ENCODE results near the gene DMRTA2. TPM values are rescaled to one million over a fixed set of nuclear protein-coding genes. Genes with fewer than 3 reads are reported as not detected.

DMRTA2 gene
- total RNA-seq, 1 experiment from 2014 or later, result 10.7 TPM

DNA sequence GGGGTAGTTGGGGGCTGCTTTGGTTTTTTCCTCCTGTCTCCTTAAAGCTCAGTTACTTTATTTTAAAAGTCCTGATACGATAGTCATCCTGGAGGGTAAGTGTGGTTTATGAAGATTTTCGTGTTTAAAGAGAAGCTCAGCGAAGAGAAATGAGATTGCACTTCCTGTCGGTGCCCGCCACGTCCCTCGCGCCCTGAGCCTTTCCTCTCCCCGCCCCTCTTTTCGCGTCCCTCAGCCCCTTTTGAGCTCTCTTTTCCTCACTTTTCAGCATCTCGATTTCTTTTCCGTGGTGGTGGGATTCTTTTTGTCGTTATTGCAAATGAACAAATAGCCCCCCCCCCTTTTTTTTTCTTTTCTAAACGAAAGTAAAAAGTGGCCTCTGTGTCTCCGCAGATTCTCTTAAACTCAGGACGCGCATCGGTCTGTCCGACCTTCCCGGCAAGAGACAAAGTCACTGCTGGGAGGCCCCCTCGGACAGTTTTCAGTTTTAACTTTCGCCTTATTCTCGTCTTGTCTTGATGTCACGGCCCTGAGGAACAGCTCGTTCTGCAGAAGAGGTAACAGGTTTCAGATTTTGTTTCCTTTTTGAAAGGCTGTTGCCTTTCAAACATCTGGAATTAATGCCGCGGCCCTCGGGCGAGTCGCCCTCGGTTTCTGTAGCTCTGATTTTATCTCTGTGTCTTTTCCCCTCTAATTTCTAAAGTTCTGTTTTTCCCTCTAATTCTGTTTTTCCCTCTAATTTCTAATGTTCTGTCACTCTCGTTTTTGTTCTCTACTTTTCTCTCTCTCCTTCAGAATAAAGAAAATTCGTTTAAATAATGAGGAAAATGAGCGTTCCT is 1.0 kb upstream of the DMRTA2 start:
- DNase-seq (ENCODE audit: extremely low read depth, low read depth), result peak; percentile 4

DNA sequence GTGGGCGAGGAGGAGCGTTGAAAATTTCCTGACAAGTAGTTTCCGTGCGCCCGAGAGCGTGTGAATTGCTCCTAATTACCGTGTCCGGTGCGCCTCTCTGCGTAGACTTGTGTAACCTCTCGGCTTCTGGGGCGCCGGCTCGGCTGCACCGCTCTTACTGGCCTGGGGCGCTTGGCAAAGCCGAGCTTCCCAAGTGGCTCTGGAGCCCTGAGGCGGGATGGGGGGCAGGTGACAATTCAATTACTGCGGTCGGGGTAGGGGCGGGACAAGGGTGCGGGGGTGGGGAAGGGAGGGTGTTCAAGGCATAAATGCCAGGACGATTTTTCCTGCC is 392 bp upstream of the DMRTA2 start:
- peak; percentile 61 for DNase-seq (ENCODE audit: extremely low read depth, low read depth)

DNA sequence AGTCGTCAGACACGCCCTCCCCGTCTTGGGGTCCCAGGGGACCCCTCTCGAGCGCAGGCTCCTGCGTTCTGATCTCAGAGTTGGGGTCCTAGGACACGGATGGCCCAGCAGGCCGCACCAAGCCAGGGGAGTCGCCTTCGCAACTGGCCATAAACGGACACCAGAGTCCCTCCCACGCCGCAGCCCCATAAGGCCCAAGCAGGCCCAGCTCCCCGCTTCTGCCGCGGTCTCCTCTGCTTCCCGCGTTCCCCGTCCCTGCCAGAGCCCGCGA is 633 bp downstream of the DMRTA2 start:
- DNase-seq (ENCODE audit: extremely low read depth, low read depth), result peak; percentile 16

DNA sequence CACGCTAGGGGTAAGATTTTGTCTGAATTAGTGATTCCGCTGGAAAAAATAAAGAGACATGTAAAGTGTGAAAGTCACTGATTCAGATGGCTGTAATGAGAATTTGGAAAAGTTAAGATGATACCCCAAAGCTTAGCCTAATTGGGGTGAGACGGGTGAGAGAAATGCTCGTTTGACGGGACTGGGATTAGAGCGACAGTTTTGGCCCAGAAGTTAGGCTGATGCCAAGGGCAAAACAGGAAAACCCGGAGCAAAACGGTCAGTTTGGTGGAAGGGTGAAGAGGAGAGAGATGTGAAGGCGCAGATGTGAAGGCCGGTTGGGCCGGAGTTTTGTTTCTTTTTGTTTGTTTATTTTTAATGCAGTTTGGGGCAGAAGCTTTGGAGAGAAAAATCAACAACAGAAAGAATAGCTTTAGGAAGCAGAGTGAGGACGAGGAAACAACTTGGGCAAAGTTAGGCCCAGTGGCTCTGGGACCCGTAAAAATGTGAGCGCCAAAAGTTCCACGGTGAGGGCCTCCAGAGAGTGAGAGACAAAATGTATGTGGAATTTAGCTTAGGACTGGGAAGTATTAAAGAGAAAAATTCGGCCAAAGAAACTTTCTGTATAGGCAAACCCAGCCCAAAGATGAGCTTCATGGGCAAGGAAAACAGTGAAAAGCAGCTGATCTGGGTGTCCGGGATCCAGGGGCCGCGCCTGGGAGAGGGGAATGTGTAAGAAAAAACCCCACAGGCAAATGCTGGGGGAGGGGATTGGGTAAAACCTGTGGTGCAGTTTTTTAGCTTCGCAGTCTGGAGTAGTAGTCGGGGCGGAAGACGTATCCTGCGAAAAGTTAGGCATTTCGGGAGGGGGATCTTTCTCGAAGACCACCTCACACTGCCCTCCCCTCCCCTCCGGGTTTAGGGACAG is 1.2 kb downstream of the DMRTA2 start:
- no peak for DNase-seq (ENCODE audit: extremely low read depth, low read depth)

DNA sequence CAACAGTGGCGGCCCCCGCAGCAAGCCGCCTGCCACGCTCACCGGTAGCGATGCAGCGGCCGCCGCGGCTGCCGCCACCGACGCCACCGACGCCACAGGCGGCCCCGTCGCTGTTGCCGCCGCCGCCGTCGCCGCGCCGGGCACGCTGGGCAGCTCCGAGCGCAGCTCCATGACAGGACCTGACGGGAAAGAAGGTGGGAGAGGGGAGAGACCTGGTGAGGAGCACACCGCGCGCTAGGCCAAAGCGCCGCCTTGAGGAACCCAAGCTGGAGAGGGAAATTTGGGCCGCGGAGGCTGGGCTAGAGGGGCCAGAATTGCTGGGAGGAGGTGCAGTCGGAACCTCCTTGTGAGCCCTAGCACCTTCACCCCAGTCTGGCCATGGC is 1.9 kb downstream of the DMRTA2 start:
- no peak for DNase-seq (ENCODE audit: extremely low read depth, low read depth)

DNA sequence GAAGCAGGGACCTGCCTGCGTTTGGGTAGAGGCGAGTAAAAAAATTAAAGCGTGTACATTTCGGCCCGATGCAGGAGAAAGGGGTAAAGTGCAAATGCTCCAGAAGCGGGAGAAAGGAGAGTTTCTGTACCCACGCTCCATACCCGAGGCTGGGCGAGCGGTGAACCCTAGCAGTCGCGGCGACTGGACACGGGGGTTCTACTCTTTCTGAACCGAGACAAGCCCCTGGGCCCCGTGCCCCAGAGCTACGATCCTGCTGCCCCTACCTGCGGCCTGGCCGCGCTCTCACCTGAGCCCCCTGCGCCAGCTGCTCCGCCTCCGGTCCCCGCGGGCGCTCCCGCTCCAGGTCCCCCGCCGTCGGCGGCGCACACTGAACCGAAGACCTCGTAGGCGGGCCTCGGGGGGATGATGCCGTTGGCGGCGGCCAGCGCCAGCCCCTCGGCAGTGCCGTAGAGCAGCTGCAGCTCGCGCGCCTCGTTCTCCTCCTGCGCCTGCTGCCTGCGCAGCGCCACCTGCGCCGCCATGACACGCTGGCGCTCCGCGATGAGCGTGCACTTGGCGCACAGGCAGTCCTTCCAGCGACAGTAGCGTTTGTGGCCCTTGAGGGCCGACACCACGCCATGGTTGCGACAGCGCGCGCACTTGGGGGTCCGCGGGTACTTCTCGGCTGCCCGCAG is 2.4 kb downstream of the DMRTA2 start:
- DNase-seq (ENCODE audit: extremely low read depth, low read depth), result no peak

DNA sequence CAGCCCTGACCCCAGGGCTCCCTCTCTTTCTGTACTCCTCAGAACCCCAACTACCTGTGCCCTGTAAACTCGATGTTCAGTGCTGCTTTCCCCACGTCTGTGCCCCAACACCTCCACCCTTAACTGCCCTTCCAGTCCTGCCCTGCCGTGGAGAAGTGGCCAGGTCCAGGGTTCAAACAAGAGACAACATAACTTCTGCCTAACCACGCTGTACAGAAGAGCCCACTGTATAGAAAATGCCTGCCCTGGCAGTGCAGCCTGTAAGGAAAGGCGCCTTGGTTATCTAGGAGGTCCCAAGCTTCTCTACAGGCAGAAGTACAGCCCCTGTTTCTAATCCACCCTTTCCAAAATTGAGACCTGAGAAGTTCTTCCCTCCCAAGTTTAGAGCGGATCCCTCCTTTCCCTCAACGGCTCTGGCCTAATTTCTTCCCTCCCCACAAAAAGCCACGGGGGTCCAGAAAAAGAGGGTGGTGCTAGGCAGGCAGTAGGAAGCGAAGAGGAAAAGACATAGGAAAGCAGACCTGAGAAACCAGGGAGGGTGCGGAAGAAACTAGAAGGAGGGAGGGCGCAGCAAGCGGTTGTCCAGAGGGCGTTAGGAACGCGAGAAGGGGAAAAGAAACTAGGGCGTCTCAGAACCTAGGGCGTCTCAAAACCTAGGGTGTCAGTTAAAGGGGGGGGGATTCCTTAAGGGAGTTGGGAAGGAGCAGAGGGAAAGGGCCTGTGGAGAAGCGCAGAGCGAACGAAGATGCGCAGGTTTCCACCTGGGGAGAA is 3.2 kb downstream of the DMRTA2 start:
- no peak for DNase-seq (ENCODE audit: extremely low read depth, low read depth)

DNA sequence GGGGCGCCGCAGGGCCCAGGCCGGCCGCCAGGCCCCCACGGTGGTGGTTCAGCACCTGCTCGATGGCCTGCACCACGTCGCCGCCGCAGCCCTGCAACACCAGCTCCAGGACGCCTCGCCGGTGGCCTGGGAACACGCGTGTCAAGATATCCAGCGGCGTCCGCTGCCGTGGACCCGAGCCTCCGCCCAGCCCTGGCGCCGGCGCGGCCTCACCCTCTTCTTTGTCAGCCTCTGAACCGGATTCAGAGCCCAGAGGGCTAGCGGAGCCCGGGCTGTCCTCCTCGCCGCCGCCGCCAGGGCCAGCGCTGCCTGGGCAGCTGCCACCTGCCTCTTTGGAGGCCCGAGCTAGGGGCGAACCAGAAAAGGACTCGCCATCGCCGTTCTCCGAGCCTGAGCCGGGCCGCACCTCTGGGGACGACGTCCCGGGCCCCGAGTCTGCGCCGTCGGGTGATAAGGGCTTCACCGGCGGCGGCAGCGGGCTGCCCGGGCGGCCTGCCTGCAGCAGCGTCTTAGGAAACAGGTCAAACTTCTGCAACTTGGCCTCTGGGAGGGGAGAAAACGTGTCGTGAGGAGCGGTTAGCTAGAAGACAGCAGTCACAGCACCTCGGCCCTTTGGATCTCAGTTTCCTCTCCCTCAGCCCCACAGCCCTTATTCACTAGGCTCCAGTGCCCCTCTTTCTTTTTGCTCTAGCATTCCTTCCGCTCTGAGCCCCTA is 3.9 kb downstream of the DMRTA2 start:
- no peak for DNase-seq (ENCODE audit: extremely low read depth, low read depth)

DNA sequence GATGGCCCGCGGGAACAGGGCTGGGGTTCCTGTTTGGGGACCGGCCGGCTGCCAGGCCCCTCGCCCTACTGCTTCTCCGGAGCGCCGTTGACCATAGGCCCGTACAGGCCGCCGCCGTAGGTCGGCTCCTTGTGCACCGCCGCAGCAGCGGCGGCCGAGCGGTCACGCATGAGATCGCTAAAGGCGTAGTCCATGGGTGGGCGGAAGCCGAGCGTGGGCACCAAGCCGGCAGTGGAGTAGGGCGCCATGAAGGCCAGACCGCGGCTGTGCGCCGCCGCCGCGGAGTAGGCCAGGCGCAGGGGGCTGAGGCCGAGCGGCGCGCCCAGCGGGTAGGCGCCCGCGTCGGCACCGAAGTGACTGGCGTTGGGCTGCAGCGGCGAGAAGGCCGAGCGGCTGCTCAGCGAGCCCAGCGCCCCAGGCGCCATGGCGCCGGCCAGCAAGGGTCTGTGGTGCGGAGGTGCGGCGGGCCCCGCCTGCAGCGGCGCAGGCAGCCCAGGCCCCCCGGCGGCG is 4.6 kb downstream of the DMRTA2 start:
- no peak for DNase-seq (ENCODE audit: extremely low read depth, low read depth)

DNA sequence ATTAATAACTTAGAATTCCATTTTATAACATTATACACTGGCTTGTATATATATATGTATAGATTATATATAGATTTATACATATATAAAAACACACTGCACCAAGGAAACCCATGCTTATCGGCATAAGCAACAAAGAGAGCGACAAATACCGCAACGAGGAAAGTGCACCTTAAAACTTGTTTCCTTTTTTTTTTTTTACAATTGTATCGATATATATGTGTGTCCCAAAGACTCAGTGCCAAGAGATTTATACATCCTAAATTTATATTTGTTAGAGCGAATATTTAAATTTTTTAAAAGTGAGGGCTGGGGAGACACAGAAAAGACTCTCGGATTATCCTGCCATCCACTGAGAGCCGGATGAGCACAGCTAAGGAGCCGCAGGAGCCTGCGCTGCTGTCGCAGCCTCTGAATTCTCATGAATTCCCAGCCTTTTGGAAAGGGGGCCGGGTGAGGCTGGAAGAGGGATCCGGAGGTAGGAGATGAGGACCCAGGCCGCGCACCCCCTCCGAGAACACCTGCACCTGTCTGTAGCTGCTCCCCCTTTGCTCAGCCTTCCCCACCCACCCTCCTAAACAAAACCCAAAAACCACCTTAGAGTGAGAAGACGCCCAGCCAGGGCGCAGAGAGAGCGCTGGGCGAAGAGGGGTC is 5.2 kb downstream of the DMRTA2 start:
- DNase-seq (ENCODE audit: extremely low read depth, low read depth), result no peak

DNA sequence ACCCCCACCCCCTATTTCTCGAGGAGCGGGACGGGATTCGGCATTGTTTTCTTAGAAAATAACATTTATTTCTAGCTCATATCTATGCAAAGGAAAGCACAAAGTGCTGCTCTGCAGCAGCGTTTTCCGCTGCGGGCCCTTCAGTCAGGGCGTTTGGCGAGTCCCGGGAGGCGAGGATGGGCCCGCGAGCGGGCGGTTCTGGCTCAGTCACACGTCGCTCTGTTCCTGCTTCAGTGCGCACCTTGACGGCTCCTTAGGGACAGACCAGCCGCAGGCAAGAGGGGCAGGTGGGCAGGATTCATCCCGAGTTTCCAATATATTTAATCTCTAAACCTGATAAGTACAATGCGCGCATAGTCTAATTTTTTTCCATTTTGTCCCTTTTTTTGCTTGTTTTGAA is 5.7 kb downstream of the DMRTA2 start:
- DNase-seq (ENCODE audit: extremely low read depth, low read depth), result no peak

DNA sequence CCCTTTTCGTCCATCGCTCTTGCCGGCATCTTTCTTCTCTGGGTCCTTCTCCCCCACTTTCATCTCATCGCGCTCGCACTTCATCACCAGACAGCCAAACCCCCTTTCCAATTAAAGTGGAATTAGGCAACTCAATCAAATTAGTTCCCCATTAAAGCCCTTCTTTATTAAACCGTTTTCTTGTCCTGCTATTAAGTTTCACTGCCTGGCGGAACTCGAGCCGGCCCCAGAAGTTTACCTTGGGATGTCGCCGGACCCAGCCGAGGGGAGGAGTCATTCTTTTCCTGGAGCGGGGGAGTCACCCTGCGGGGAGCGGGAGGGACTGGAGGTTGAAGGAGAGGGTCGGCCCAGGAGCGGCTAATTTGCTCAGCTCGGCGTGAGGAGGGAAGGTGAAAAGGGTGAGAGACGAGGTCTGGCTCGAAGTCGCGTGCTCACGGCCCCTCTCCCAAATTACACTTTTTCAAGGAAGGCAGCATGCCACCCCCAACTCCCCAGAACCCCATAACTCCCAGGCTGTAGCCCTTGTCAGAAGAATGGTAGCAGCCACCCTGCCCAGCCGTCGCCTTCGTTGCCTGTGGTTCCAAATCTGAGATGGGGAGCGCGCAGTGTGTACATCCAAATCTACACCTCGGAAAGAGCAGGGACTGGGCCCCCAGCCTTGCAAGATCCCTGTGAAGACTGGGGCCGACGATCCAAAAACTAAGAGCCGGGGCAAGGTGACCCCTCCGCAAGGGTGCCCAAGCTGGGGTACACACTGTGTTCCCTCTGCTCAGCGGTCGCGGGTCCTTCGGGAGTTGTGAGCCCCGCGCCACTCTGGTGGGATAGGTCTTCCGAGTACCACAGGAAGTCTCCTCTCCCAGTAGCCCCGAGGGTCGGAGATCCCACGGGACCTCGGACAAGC is 6.4 kb downstream of the DMRTA2 start:
- DNase-seq (ENCODE audit: extremely low read depth, low read depth), result no peak

DNA sequence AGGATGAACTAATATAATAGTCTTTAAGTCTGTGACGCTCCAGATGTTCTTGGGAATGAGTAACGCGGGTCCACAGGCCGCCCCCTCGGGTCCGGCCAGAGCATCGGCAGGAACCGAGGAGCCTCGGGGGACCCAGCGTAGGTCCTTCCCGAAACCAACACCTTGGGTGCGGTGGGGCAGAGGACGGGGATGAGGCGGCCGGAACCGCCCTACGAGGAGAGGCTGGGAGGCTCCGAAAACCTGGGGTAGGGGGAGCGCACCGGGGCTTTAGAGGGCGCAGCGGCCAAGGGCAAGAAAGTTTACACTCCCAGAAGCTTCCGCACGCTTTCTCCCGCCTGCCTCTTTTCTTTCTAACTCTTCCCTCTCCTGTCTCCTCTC is 7.1 kb downstream of the DMRTA2 start:
- no peak for DNase-seq (ENCODE audit: extremely low read depth, low read depth)

DNA sequence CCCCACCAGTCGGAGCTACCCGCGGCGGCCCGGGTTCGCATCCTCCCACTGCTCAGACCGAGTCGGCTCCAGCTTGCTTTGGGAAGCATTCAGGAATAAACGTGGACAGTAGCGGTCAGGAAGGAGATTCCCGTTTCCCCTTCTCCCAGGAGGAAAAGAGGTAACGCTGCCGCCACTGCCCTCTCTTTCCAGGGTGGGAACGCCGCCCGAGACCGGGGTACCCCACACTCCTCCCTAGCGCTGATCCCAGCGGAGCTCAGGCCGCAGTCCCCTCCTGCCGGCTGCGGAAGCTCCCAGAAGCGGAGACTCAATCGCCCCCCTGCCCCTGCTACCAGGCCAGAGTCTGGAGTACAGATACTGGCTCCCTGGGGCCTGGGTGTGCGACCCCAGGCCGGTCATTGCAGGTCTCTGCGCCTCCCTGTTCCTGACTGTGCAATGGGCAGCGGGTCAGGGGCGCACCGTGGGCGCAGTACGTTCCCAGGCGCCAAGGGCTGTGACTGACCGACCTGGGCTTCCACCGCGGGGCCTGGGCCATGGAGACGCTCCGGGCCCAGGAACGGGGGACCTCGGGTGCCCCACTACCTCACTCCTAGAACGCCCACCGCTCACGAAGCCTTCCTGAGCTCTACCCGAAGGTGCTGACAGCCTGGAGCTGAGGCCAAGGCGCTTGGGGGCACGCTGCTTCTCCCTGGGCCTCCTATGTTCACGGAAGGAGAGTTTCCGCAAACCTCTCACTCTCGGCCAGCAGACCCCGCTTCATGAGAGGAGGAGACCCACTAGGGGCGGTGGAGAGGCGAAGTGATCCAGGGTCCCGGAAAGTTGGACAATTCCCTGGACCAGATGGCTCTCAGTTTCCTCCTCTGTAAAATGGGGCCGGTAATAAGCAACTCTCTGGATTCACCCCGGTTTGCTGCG is 7.8 kb downstream of the DMRTA2 start:
- DNase-seq (ENCODE audit: extremely low read depth, low read depth), result no peak

DNA sequence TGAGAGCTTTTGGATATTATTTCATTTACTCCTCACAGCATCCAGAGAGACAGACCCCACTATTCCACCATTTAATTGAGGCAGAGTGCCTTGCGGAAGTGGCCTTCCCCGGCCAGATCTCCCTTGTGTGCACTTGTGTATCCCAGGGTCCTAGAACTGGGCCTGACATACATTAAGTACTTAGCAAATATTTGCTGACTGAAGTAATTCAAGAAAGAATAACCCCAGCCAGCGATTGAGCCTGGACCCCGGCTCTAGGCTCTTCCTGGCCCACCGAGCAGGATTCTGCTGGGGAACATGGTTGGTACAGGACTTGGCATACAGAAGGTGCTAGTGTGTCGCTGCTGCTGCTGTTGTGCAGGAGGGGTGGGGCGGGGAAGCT is 8.4 kb downstream of the DMRTA2 start:
- DNase-seq (ENCODE audit: extremely low read depth, low read depth), result no peak

DNA sequence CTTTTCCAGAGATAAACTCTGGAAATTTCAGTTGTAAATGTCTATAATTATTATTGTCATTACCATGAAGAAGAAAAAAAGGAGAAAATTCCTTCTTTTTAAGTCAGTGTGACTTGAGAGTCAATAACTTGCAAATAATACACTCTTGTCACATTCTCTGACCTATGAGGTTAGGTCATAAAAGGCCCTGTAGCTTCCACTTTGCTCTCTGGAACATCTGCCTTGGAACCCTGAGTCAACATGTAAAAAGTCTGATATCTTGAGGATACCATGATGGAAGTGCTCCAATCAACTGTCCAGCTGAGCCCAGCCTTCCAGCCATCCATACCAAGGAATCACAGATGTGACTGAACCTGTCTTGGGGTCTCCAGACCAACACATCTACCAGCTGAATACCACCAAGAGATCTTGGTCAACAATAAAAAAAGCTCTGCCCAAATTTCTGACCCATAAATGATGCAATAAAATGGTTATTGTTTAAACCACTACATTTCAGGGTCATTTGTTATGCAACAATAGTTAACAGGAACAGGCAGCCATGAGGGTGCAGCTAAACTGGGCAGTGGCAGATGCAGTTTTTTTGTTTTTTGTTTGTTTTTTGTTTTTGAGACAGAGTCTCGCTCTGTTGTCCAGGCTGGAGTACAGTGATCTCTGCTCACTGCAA is 10.3 kb downstream of the DMRTA2 start:
- DNase-seq (ENCODE audit: extremely low read depth, low read depth), result no peak

DNA sequence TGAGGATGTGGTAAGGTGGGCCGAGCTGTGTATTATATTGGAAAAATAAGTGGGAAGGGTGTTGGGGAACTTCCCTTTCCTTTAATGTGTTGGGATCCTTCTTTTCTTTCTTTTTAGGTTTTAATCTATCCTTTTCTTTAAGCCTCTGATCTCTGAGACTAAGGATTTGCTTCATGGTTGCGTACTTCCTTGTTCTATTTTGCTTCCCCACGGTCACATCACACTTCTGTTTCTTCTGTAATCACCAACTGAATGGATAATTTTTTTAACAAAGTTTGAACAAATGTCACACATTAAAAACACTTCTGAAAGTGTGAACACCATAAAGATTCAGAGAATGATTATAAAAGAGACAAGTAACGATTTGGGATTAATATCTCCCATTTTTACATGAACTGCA is 17.4 kb downstream of the DMRTA2 start:
- DNase-seq (ENCODE audit: extremely low read depth, low read depth), result no peak
